Tibial artery (tissue), 4 donors: ENCODE results near the gene MEF2D.

Experiments
- DNase-seq, 2 donors: peaks; one replicate each; pipeline ENCODE4 v3.0.0-alpha.2; 2019
- H3K27ac ChIP-seq, 2 donors: fragments of 200-600 bp; sonication (generic) in 1 of 2; 1 replicate in 1 of 2; 2 replicates in 1 of 2; pipeline ENCODE4 v1.5.1; 2018 to 2019; ENCODE audit warnings: mild to moderate bottlenecking in 1 of 2
- H3K27me3 ChIP-seq, 2 donors: fragments of 200-600 bp; sonication (generic) in 1 of 2; one replicate each; pipeline versions ENCODE4 v1.5.1 to v1.6.0; 2016 to 2019
- H3K36me3 ChIP-seq, 3 donors: fragments of 200-600 bp; sonication (generic) in 2 of 3; one replicate each; pipeline ENCODE4 v1.5.1; 2016 to 2019; ENCODE audit warnings: mild to moderate bottlenecking in 2 of 3
- H3K4me1 ChIP-seq, 4 donors: fragments of 200-600 bp; sonication (generic) in 2 of 4; 1 replicate in 3 of 4; 2 replicates in 1 of 4; pipeline ENCODE4 v1.5.1; 2016 to 2019
- H3K4me3 ChIP-seq, 2 donors: fragments of 200-600 bp; sonication (generic) in 1 of 2; 1 replicate in 1 of 2; 2 replicates in 1 of 2; pipeline ENCODE4 v1.5.1; 2018 to 2019; ENCODE audit warnings: mild to moderate bottlenecking in 2 of 2
- H3K9me3 ChIP-seq, 3 donors: fragments of 200-600 bp; sonication (generic) in 1 of 3; one replicate each; pipeline ENCODE4 v1.5.1; 2016 to 2019
- CTCF ChIP-seq, 2 experiments: fragments of 200-600 bp in 1 of 2; fragments of 450-650 bp in 1 of 2; IDR thresholded peaks; one replicate each; pipeline ENCODE4 v1.5.1; 2017 to 2019; ENCODE audit warnings: antibody characterized with exemption in 2 of 2, mild to moderate bottlenecking in 1 of 2, moderate library complexity in 1 of 2
- intact Hi-C: fragments of 100-400 bp; cut with DNase I; formaldehyde crosslinking; loops from one replicate; pipeline ENCODE4 v1.15.0; 2023; ENCODE audit warnings: low total_unique reads

The MEF2D gene

GRCh38 chr1:156467906-156468305 is 32.7 kb downstream of the MEF2D start:
- Histone ChIP-seq H3K4me3 (no peak overlapping the region), H3K27me3 (no peaks in the 10 kb centered on the region), H3K9me3 (no peaks in the 10 kb centered on the region), H3K27ac (peak overlapping the region; percentile 91 to 94), H3K36me3 (peaks cover 57 to 78% (median 66%) of the 10 kb centered on the region in 3 donors), H3K4me1 (peaks cover 5 to 100% (median 93%) of the 10 kb centered on the region in 4 donors)
- DNase-seq: no peak
- no peak for TF ChIP-seq CTCF (IDR thresholded peaks at IDR 0.05)
- intact Hi-C loops: no loop called here

- TF ChIP-seq CTCF (IDR thresholded peaks at IDR 0.05): no peak
- Histone ChIP-seq H3K9me3 (no peaks in the 10 kb centered on the region), H3K36me3 (peaks cover 52 to 72% (median 60%) of the 10 kb centered on the region in 3 donors), H3K4me1 (peaks cover 5 to 100% (median 91%) of the 10 kb centered on the region in 4 donors), H3K27ac (peak overlapping the region; percentile 91 to 94), H3K4me3 (no peak overlapping the region), H3K27me3 (no peaks in the 10 kb centered on the region)
- DNase-seq: no peak
- intact Hi-C loops: no loop called here
Observed at GRCh38 chr1:156467385-156467784, 33.2 kb downstream of the MEF2D start.

- intact Hi-C loops: no loop called here
- H3K27me3 ChIP-seq: no peaks in the 10 kb centered on the region
- no peak for DNase-seq
- no peak overlapping the region for H3K4me3 ChIP-seq
- H3K27ac ChIP-seq: peak overlapping the region; percentile 91 to 94
- TF ChIP-seq CTCF (IDR thresholded peaks at IDR 0.05): no peak
- H3K36me3 ChIP-seq: peaks cover 46 to 57% (median 46%) of the 10 kb centered on the region in 3 donors
- H3K9me3 ChIP-seq: no peaks in the 10 kb centered on the region
- peaks cover 5 to 93% (median 81%) of the 10 kb centered on the region in 4 donors for H3K4me1 ChIP-seq
Observed at GRCh38 chr1:156465747-156466365, 34.7 kb downstream of the MEF2D start.

GRCh38 chr1:156464825-156465452 is 35.6 kb downstream of the MEF2D start:
- Histone ChIP-seq H3K4me3 (peak overlapping the region in 1 of 2 donors; percentile 9), H3K9me3 (no peaks in the 10 kb centered on the region), H3K36me3 (peaks cover 36 to 48% (median 37%) of the 10 kb centered on the region in 3 donors), H3K27ac (peak overlapping the region; percentile 91 to 94), H3K4me1 (peaks cover 5 to 84% (median 72%) of the 10 kb centered on the region in 4 donors), H3K27me3 (no peaks in the 10 kb centered on the region)
- intact Hi-C loops: loop anchor here (5.0 kb wide), 1 partner anchor 37 kb away; the partner anchor contains the start of gene MEF2D
- TF ChIP-seq CTCF (IDR thresholded peaks at IDR 0.05): no peak
- DNase-seq: no peak

DNA sequence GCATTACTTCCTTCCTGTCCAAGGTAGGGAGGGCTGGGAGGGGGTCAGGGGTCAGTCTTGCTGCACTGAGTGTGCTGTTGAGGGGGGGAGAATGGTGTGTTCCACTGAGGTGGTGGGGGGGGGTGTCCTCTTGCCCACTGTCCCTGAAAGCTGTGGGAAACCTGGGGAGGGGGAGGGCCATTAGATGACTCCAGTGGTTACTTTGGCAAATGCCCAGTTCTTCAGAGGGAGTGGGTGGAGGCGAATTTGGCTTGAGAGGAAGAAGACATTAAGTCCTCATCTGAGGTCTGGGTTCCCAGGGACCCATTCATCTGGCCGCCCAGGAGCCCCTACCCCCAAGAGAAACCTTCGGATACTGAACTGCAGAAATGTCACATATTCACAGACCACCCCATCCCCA is 36.2 kb downstream of the MEF2D start:
- no peak for TF ChIP-seq CTCF (IDR thresholded peaks at IDR 0.05)
- Histone ChIP-seq H3K9me3 (no peaks in the 10 kb centered on the region), H3K27ac (peak overlapping the region; percentile 91 to 94), H3K4me3 (peak overlapping the region in 1 of 2 donors; percentile 9), H3K27me3 (no peaks in the 10 kb centered on the region), H3K4me1 (peaks cover 5 to 78% (median 67%) of the 10 kb centered on the region in 4 donors), H3K36me3 (peaks cover 30 to 43% (median 31%) of the 10 kb centered on the region in 3 donors)
- DNase-seq: peak; percentile 64 to 89
- intact Hi-C loops: loop anchor here (5.0 kb wide), 1 partner anchor 38 kb away; the partner anchor contains the start of gene MEF2D
